A204.1 (cell line): ENCODE data around the gene FAM222B.

Experiments
- FAIRE-seq: peaks from 2 replicates; lab custom pipeline; 2012; peaks lifted over from hg19 to GRCh38; lab: Jason Lieb, UNC

FAM222B gene

DNA sequence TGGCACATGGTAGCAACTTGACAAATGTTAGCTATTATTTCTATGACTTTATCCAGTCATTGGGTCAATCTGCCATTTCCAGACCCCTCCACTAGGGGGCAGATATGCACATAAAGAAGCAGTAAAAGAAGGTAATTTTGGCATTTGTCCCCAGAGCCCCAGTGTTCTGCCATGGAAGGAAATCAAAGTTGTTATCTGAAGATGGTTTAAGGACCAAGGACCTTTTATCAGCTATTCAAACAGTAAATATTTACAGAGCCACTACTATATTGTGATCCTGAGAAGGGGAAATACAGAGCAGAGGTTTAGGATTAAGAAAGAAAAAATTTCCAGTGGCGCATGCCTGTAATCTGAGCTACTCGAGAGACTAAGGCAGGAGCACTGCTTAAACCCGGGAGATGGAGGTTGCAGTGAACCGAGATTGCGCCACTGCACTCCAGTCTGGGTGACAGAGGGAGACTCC, 78.8 kb downstream of the FAM222B start:
- peak; percentile 93 for FAIRE-seq

DNA sequence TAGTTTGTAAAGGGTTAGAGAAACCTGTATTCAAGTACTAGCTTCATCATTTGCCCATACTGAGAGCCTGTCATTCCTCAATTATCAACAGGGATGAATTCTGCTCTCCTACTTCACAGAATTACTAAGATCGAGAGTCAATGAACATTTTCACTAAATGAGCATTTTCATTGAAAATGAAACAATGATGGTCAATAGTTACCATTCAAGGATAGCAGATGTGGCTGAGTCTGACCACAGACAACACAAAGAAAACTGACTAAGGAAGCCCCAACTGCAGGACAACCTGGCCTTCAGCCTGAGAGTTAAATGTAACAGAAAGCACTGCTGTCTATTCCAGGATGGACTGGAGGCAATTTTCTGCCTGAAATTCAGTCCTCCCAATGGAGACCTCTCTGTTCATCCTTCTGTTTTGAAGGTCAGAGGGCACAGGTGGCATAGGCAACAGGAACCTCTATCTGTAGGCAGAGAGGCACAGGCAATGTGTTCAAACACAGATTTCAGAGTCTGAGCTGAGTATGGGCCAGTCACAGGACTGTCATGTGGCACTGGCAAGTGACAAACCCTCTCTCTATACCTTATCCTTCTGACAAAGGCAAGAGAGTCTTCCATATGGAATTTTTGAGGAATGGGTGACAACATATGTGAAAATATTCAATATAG, 79.3 kb downstream of the FAM222B start:
- FAIRE-seq, result no peak

DNA sequence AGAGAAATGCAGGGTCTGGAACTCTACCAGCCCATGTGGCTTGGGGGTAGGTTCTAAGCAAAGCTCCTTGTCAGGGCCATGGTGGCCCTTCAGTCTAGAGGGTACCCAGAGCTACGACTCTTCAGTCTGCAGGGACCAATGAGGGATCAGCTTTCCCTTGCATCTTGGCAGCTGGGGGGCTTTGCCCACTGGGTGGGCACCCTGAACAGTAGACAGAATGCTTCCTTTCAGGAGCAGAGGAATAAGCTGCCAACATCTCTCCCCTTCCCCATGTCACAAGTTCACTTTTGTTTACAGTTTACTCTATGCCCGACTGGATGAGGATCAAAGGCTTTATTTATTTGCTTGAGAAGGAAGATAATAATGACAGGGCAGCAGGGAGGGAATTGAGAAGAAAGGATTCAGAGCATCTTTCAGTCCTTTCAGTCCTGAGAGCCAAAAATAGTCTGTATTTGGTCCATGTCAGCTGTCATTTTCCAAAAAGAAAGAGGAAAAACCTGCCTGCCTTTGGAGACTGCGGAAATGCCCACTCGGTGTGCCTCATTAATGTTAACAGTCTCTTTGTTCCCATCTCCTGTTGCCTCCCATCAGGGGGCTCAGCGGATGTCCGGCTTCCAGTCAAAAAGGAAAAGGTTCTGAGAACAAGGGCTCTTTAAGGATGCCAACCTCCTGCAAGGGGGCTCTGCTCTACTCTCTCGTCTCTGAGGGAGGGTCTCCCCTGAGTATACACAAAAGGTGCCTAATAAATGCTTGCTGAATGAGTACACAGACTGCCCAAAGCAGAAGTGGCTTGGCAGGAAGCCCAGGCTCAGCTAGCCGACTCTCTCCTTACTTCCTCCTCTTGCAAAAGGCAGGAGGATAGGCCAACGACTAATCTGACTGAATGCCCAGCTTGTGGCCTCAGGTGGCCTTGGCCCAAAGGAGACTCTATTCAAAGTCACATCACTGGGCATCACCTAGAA, 81.7 kb downstream of the FAM222B start:
- FAIRE-seq, result no peak

DNA sequence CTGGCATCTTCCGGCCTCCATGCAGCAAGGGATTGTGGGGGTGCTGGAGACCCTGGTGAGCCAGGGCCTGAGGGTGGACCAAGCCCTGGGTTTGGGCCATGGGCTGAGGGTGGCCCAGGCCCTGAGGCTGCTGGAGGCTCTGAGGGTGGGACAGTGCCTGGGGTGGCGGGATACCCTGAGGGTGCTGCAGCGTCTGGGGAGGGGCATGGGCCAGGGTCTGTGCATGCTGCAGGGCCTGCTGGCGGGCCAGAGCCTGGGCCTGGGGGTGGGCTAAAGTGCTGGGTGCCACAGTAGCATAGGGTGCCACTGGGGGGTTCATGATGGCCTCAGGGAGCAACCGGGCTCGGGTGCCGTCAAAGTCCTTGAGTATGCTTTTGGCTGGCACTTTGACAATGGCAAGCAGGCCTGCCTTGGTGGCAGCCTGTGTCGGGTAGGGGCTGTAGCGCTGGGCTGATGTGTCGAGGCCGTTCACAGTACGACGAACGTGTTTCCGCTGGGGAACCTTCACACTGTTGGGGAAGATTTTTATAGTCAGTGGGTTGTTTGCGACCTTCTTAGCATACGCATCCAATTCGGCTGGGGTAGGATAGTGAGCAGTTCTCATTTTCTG, 83.2 kb downstream of the FAM222B start:
- no peak for FAIRE-seq

DNA sequence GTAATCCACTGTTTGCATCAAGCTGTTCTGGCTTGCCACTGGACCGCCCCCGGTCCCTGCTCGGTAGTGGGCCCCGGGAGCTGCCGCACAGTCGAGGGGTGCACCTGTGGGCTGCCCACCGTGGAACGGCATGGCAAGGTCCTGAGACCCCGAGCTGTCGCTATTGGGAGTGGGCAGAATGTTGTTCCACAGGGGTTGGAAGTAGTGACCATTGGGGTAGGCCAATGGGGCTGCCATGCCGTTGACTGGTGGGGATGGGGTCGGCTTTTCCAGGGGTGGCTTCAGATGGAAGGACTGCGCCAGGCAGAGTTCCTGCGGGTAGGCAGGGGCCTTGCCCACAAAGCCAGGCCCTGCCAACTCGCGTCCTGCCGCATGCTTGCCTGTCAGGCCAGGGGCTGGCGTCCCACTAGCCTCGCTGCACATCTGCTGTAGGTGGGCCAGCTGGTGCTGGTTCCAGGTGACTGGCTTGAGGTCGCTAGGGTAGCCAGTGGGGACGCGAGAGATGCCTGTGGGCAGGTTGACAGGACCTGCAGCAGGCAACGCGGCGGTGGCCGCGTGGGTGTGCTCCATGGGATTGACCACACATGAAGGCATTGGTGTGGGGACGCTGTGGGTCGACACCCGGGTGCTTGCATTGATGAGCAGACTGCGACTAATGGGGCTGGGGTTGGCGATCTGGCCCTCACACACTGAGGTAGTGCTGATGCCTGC, 84.0 kb downstream of the FAM222B start:
- FAIRE-seq, result no peak

DNA sequence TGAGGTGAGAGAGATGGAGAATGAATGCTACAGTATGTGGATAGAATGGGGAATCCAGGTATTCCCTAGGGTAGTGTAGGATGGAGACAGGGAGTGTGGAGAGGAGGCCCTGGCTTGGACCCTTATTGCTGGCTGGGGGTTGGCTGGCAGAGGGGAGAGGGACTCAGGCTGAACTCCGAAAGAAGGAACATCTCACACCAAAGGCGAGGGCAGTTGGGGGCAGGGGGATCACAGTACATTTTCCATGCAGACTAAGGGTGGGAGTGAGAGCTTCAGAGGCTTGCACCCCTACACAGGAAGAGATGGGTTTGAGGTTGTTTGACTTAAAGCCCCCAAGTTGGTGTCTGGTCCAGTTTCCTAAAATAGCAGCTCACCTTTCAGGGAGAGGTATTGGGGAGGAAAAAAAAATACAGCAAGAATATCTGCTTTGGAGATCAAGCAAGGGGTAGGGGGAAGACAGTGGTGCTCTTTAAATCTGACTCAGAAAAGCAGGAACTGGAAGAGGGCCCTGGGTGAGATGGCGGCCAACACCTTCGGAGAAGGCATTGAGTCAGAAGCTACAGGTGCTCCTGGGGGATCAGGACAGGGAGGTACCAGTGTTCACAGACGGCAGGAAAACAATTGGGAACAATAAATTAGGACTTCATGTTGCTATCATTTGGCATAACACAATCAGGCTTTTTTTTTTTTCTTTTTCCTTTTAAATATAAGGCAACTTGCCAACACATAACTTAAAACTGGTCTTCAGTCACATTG, 86.4 kb downstream of the FAM222B start:
- no peak for FAIRE-seq

DNA sequence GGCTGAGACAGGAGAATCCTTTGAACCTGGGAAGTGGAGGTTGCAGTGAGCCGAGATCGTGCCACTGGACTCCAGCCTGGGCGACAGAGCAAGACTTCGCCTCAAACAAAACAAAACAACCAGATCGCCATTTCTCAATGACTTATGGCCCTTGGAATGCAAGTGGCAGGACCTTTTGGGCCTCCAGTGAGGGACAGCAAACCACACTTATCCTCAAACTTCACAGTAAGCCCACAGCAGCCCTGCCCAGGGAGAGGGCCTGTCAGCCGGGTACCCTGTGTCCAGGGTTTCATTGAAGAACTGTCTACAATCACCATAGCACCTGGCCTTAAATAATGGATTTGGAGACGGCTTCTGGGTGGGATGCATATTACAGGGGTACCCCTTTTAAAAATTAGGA, 87.1 kb downstream of the FAM222B start:
- FAIRE-seq, result no peak

DNA sequence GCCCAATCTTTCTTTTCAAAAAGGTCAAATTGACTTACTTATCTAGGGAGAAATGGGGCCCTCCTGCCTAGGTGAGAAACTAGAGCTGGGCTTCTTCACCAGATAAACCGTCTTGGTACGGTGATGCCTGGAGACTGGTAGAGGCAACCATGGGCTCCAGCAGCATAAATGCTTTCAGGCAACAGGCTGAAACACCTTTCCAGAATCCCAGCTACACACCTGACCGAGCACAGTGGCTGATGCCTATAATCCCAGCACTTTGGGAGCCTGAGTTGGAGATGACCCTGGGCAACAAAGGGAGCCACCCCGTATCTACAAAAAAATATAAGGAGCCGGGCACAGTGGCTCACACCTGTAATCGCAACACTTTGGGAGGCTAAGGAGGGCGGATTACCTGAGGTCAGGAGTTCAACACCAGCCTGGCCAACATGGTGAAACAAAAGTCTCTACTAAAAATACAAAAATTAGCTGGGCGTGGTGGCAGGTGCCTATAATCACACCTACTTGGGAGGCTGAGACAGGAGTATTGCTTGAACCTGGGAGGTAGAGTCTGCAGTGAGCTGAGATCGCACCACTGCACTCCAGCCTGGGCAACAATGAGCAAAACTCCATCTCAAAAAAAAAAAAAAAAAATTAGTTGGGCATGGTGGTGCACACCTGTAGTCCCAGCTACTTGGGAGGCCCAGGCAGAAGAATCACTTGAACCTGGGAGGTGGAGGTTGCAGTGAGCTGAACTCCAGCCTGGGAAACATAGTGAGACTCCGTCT, 90.8 kb downstream of the FAM222B start:
- FAIRE-seq, result no peak

DNA sequence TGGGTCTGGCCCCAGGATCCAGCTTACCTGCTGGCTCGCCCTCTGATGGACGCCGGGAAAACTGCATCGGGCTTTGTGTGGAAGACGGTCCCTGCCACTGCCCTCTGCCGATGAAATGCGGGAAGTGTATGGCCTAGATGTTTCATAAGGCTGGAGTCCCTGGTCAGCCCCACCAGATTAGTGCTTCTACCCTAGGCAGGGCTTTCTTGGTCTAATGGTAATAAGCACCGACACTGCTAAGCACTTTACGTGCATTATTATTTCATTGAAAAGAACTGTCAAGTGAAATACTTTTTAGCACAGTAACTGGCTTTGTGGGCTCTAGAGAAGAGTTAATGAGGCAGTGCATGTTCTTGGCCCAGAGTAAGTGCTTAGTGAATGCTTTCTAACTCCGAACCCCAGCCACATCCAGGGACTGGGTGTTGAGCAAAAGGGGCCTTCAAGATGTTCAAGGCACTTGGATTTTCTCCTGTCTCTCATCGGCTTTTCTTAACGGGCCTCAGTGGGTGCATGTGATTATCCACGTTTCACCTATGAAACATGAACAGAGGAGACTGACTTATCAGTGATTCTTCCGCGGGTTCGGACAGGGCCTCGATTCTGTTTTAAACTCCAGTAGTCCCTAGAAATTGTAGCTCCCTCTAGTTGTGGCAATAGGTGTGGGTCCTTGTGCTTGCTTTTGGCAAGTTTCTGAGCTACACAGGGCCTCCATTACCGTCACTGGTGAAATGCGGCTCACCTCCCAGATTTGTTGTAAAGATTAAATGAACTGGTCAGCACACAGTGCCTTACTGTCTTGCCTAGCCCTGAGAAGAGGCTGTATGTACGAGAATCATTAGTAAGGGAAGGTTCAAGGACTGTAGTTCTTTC, 92.2 kb downstream of the FAM222B start:
- peak; percentile 56 for FAIRE-seq

DNA sequence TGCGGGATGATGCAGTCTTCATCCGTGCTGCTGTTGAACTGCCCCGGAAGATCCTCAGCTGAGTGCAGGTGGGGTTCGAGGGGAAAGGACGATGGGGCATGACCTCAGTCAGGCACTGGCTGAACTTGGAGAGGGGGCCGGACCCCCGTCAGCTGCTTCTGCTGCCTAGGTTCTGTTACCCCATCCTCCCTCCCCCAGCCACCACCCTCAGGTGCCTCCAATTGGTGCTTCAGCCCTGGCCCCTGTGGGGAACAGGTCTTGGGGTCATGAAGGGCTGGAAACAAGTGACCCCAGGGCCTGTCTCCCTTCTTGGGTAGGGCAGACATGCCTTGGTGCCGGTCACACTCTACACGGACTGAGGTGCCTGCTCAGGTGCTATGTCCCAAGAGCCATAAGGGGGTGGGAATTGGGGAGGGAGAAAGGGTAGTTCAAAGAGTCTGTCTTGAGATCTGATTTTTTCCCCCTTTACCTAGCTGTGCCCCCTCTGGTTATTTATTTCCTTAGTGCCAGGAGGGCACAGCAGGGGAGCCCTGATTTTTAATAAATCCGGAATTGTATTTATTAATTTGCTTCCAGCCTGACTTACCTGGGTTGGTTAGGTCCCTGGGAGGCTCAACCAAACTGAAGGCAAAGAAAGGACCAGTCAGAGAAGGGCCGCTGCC, 92.9 kb downstream of the FAM222B start:
- FAIRE-seq, result no peak

DNA sequence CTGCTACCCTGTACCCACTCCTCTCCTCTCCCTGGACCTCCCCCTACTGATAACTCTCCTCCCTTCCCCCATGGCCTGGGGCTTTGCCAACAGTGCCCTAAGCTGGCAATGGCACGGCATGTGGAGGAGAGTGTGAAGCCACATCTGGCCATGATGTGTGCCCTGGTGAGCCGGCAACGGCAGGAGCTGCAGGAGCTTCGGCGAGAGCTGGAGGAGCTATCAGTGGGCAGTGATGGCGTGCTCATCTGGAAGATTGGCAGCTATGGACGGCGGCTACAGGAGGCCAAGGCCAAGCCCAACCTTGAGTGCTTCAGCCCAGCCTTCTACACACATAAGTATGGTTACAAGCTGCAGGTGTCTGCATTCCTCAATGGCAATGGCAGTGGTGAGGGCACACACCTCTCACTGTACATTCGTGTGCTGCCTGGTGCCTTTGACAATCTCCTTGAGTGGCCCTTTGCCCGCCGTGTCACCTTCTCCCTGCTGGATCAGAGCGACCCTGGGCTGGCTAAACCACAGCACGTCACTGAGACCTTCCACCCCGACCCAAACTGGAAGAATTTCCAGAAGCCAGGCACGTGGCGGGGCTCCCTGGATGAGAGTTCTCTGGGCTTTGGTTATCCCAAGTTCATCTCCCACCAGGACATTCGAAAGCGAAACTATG, 93.6 kb downstream of the FAM222B start:
- no peak for FAIRE-seq

DNA sequence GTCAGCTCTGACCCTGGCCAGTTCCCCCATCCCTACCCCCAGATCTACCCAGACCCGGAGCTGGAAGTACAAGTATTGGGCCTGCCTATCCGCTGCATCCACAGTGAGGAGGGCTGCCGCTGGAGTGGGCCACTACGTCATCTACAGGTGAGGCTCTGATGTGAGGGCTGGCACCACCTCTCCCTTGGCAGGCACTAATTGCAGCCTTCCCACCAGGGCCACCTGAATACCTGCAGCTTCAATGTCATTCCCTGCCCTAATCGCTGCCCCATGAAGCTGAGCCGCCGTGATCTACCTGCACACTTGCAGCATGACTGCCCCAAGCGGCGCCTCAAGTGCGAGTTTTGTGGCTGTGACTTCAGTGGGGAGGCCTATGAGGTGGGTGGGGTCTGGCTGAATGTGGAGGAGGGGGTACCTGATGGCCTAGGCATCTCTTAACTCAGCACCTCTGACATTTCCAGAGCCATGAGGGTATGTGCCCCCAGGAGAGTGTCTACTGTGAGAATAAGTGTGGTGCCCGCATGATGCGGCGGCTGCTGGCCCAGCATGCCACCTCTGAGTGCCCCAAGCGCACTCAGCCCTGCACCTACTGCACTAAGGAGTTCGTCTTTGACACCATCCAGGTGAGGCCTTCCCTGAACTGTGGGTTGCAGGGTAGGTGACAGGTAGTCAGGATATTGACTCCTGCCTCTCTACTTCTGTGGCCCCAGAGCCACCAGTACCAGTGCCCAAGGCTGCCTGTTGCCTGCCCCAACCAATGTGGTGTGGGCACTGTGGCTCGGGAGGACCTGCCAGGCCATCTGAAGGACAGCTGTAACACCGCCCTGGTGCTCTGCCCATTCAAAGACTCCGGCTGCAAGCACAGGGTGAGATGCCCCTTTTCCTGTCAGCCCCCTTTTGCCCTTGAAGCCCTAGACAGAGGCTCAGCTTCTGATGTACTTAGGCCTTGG, 94.5 kb downstream of the FAM222B start:
- no peak for FAIRE-seq

DNA sequence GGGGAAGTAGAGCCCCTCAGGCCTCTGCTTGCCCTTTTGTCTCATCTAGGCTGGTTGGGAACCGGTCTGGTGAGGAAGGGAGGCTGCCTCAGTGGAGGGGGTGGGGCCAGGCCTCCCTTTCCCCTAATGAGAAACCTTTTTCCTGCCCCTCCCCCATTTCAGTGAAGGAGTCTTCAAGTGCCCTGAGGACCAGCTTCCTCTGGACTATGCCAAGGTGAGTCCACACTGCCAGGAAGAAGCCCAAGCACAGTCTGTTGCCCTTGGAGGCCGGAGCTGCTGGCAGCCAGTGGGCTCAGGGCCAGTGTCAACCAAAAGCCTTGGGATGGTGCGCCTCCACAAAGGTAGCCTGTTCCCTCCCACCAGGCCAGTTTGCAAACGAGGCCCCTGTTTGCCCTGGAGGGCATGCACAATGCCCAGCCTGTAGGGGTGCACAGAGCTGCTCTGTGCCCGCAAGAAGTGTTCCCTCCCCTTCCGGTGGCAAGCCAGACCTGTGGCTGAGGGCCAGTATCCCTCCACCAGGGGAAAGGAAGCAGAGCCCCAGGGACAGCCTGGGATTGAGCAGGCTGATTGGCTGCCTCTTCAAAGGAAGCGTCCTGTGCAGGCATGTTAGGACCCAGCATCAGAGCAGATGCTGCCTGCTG, 95.4 kb downstream of the FAM222B start:
- no peak for FAIRE-seq

DNA sequence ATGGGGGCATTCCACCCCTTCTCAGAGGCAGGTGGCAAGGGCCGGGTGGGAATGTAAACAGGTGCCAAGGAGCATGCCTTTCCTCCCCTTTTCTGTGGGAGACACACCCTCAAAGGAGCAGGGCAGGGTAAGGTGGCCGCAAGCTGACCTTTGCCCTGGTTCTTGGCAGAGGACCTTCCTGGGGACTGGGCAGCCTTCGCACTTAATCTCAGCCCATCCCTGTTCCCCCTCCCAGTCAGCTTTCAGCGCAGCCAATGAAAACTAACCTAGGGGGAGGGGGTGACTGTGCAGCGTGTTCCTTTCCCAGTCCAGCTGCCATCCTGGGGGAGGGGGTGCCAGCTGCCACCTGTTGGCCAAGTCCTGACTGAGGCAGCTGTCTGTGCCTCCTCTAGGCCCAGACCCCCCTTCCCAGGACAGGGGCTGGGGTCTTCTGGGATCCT, 96.0 kb downstream of the FAM222B start:
- no peak for FAIRE-seq

DNA sequence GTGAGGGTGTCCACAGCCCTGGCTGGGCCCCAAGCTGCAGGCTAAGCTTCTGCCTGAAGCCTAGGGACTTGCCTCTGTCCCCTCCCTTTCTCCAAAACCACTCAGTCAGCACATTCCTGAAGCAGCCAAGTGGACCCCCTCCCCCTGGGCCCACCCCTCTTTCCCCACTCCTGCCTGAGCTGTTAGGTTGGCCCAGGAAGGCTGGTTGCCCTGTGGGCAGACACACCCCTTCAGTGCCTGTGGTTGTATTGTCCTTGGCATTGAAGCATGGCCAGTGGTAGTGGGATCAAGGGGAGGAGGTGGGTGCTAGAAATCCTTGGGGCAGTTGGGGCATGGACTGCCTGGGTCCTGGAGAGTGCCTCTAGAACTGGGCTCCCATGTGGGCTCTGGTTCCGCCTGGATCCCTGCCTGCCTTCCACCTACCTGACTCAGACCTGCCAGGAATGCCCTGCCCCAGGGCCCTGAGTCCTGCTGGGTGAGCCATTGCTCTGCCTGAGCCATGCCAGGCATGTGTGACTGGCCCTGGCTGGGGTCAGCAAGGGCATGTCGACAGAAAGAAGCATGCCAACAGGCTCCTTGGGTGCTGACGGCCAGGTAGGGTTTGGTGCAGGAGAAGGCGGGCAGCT, 96.7 kb downstream of the FAM222B start:
- no peak for FAIRE-seq

DNA sequence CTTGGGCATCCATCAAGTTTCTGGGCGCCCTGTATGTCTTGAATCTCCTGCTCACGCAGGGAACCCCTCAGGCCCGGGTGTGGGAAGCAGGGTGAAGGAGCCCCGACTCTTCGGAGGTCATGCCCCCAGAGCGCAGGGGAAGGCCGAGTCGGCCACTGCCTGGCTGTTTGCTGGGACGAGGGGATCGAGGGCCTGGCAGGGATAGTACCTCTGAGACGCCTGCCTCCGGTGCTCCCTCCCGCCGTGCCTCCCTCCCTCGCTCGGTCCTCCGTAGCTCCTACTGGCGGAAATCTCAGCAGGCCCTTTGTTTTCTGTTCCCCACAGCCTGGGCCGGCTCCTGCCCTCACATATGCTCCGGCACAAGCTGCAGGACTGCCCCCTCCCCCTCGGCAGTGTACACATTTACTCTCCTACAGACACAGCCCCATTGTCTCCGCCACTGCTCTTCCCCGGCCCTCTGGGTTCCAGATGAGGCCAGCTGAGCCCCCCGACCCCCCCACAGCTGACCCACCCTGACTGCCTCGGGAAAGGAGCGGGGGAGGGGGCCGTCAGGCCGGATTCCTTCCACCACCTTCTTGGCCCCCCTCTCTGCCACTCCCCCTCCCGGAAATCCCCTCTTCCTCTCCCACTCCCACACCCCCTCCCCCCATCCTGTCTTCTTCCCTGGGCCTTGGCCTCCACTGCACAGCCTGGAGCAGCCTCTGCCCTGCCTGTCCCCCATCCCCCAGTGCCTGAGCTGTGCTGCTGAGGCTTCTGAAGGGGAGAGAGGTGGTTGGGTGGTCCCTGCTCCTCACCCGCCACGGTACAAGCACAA, 97.4 kb downstream of the FAM222B start:
- no peak for FAIRE-seq
